ENCODE results near the gene IFI44L.

IFI44L gene

GRCh38 chr1:78691995-78692747 is 71.9 kb downstream of the IFI44L start:
- peak; percentile 7 for DNase-seq
